Measurements from ENCODE around the gene ZNG1E.
"Not testable (repeated sequence)": the region's sequence is repeated elsewhere in the genome, so short reads cannot be mapped to it uniquely, and the experiment has no call there.

GRCh38 chr9:65675018-65675417 lies 710 bp upstream of the ZNG1E start:
- not testable (repeated sequence) for TF ChIP-seq EZH2 (IDR thresholded peaks at IDR 0.05; ENCODE audit: borderline replicate concordance, low read depth, low read length, severe bottlenecking); CTCF (IDR thresholded peaks at IDR 0.05; ENCODE audit: borderline replicate concordance, extremely low read depth, low read length, poor library complexity, severe bottlenecking)

Measured in DND-41 (cell line).